Measurements from ENCODE around the gene ADAMTSL3. TPM values are rescaled to one million over a fixed set of nuclear protein-coding genes. Genes with fewer than 3 reads are reported as not detected.

The ADAMTSL3 gene
- total RNA-seq, 1 donor from 2014 or later: 13.2 TPM

- Mint-ChIP-seq H3K4me1 (no peaks in the 10 kb centered on the region), H3K27ac (no peak overlapping the region), H3K4me3 (no peak overlapping the region), H3K36me3 (no peaks in the 10 kb centered on the region), H3K27me3 (ENCODE audit: low read depth) (peaks cover 19% of the 10 kb centered on the region), H3K9me3 (peaks cover 33% of the 10 kb centered on the region)
- TF ChIP-seq, protein P1, sequence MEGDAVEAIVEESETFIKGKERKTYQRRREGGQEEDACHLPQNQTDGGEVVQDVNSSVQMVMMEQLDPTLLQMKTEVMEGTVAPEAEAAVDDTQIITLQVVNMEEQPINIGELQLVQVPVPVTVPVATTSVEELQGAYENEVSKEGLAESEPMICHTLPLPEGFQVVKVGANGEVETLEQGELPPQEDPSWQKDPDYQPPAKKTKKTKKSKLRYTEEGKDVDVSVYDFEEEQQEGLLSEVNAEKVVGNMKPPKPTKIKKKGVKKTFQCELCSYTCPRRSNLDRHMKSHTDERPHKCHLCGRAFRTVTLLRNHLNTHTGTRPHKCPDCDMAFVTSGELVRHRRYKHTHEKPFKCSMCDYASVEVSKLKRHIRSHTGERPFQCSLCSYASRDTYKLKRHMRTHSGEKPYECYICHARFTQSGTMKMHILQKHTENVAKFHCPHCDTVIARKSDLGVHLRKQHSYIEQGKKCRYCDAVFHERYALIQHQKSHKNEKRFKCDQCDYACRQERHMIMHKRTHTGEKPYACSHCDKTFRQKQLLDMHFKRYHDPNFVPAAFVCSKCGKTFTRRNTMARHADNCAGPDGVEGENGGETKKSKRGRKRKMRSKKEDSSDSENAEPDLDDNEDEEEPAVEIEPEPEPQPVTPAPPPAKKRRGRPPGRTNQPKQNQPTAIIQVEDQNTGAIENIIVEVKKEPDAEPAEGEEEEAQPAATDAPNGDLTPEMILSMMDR (IDR thresholded peaks at IDR 0.05; ENCODE audit: unreplicated experiment): no peak
- no peak for DNase-seq (ENCODE audit: low spot score in 2 of 2, unreplicated experiment in 2 of 2)
Observed at GRCh38 chr15:83784975-83785374, 131.1 kb downstream of the ADAMTSL3 start.

GRCh38 chr15:83786336-83786735 lies 132.4 kb downstream of the ADAMTSL3 start:
- no peaks in the 10 kb centered on the region for H3K36me3 Mint-ChIP-seq
- no peak for DNase-seq (ENCODE audit: low spot score in 2 of 2, unreplicated experiment in 2 of 2)
- no peak overlapping the region for H3K27ac Mint-ChIP-seq
- H3K4me1 Mint-ChIP-seq: no peaks in the 10 kb centered on the region
- no peak overlapping the region for H3K4me3 Mint-ChIP-seq
- TF ChIP-seq, protein P1 (IDR thresholded peaks at IDR 0.05; ENCODE audit: unreplicated experiment): no peak
- H3K27me3 Mint-ChIP-seq (ENCODE audit: low read depth): peaks cover 18% of the 10 kb centered on the region
- H3K9me3 Mint-ChIP-seq: peaks cover 31% of the 10 kb centered on the region

DNA sequence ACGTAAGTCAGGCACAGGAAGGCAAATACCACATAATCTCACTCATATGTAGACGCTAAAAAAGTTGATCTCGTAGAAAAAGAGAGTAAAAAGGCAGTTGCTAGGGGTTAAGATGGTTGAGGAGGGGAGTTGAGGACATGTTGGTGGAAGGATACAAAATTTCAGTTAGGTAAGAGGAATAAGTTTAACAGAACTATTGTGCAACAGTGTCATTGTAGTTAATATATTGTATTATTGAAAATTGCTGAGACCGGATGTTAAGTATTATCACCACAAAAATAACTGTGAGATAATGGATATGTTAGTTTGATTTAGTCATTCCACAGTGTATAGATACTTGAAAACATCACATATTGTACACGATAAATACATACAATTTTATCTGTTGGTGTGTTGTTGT lies 139.1 kb downstream of the ADAMTSL3 start:
- Mint-ChIP-seq H3K27me3 (ENCODE audit: low read depth) (peaks cover 31% of the 10 kb centered on the region), H3K9me3 (peaks cover 7% of the 10 kb centered on the region), H3K4me1 (no peaks in the 10 kb centered on the region), H3K27ac (no peak overlapping the region), H3K36me3 (no peaks in the 10 kb centered on the region), H3K4me3 (no peak overlapping the region)
- TF ChIP-seq, protein P1 (IDR thresholded peaks at IDR 0.05; ENCODE audit: unreplicated experiment): no peak
- DNase-seq (ENCODE audit: low spot score in 2 of 2, unreplicated experiment in 2 of 2): no peak

- no peak overlapping the region for H3K4me3 Mint-ChIP-seq
- no peaks in the 10 kb centered on the region for H3K4me1 Mint-ChIP-seq
- no peak overlapping the region for H3K27ac Mint-ChIP-seq
- H3K27me3 Mint-ChIP-seq (ENCODE audit: low read depth): peaks cover 24% of the 10 kb centered on the region
- no peak for DNase-seq (ENCODE audit: low spot score in 2 of 2, unreplicated experiment in 2 of 2)
- H3K36me3 Mint-ChIP-seq: no peaks in the 10 kb centered on the region
- H3K9me3 Mint-ChIP-seq: peaks cover 7% of the 10 kb centered on the region
- TF ChIP-seq, protein P1 (IDR thresholded peaks at IDR 0.05; ENCODE audit: unreplicated experiment): no peak
Observed at GRCh38 chr15:83794209-83794608, 140.3 kb downstream of the ADAMTSL3 start.

DNA sequence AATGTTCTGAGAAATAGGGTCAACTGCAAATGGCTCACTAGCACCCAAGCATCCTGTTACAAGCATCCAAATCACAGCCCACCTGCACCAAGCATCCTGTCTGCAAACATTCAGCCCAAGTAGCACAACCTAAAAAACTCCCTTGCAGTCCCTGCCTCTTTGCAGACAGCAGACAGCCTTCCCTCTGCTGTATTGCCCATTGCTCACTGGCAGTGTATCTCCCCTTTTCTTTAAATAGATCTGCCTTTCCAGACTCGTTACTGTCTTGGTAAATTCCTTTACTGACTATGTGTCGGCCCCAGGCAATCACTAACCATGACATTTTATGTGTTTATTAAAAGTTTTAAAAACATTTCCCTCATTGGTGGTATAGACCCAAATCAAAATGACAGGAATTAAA lies 155.4 kb downstream of the ADAMTSL3 start:
- Mint-ChIP-seq H3K4me1 (peaks cover 9% of the 10 kb centered on the region), H3K9me3 (peaks cover 15% of the 10 kb centered on the region), H3K4me3 (no peak overlapping the region), H3K27me3 (ENCODE audit: low read depth) (peaks cover 11% of the 10 kb centered on the region), H3K36me3 (peaks cover 6% of the 10 kb centered on the region), H3K27ac (no peak overlapping the region)
- no peak for DNase-seq (ENCODE audit: low spot score in 2 of 2, unreplicated experiment in 2 of 2)
- TF ChIP-seq, protein P1 (IDR thresholded peaks at IDR 0.05; ENCODE audit: unreplicated experiment): no peak

DNA sequence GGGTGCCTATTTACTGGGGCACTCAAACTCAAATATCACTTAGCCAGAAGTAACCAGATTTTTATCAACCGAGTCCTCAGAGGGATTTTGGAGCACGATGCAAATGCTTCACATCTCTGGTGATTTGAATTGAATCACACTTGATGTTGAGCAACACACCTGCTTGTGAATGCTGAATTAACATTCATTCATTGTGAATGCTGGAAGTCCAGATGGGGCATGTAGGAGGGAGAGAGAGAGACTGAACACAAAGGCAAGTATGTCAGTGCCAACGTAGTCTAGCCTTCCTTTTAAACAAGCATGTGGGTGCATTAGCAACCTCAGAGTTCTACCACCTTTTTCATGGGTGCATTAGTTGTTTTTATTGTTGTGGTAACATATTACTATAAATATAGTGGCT lies 156.2 kb downstream of the ADAMTSL3 start:
- Mint-ChIP-seq H3K27me3 (ENCODE audit: low read depth) (peaks cover 10% of the 10 kb centered on the region), H3K36me3 (peaks cover 6% of the 10 kb centered on the region), H3K4me3 (no peak overlapping the region), H3K9me3 (peaks cover 15% of the 10 kb centered on the region), H3K4me1 (peaks cover 13% of the 10 kb centered on the region), H3K27ac (no peak overlapping the region)
- TF ChIP-seq, protein P1 (IDR thresholded peaks at IDR 0.05; ENCODE audit: unreplicated experiment): no peak
- DNase-seq (ENCODE audit: low spot score in 2 of 2, unreplicated experiment in 2 of 2): no peak
